ENCODE results near the gene PDE6G. TPM values are rescaled to one million over a fixed set of nuclear protein-coding genes. Genes with fewer than 3 reads are reported as not detected.

The PDE6G gene
- total and polyA plus RNA-seq, 2 of the 13 experiments (the other 11 are each of a cell fraction or from before 2014, with no cell fraction given), result 1.4 to 6.7 TPM

DNA sequence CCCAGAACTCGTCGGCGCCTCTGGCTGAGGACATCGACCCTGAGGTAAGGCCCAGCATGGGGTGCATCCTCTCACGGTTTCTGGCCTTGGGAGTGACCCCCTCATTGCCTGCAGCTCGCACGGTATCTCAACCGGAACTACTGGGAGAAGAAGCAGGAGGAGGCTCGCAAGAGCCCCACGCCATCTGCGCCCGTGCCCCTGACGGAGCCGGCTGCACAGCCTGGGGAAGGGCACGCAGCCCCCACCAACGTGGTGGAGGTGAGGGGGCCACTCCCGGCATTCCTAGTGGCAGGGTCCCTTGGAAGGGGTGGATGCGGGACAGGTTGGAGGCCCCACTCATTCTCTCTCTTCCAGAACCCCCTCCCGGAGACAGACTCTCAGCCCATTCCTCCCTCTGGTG, 38.5 kb upstream of the PDE6G start:
- 97% methylated on average over 14 of the region's 19 CpGs for WGBS (ENCODE audit: low lambda C conversion rate)
- Histone ChIP-seq H3K27me3 (ENCODE audit: control insufficient read depth in 1 of 2, insufficient read depth in 2 of 2, low read length in 2 of 2) (no peaks in the 10 kb centered on the region; a peak in 1 of 5 replicates), H3K27ac (ENCODE audit: extremely low read length, insufficient read depth, low read length) (no peak overlapping the region), H3K9ac (ENCODE audit: insufficient read depth, low read depth, low read length) (no peak overlapping the region), H3K36me3 (replicated peaks in 1 of 2; ENCODE audit: control insufficient read depth in 1 of 2, insufficient read depth in 2 of 2, low read length in 2 of 2) (peaks cover 62 to 82% of the 10 kb centered on the region in 2 experiments), H3K4me1 (ENCODE audit: insufficient read depth, low read length) (no peaks in the 10 kb centered on the region), H4K20me1 (ENCODE audit: insufficient read depth, low read length) (no peaks in the 10 kb centered on the region; the same call in 1 of the 2 replicates), H3K79me2 (ENCODE audit: insufficient read depth, low read length) (peaks cover 8% of the 10 kb centered on the region), H3K4me3 (replicated peaks in 1 of 3; ENCODE audit: insufficient read depth in 1 of 3, low read depth in 2 of 3, low read length in 3 of 3) (no peak overlapping the region), H3K4me2 (ENCODE audit: low read depth, low read length) (no peak overlapping the region), H3K9me3 (ENCODE audit: low read length) (no peaks in the 10 kb centered on the region), H2AFZ (ENCODE audit: low read length) (no peak overlapping the region)
- ATAC-seq (no peak), FAIRE-seq (no peak), DNase-seq (ENCODE audit: low spot score) (no peak)
- in situ Hi-C loops (cut with HindIII; ENCODE audit: extremely low pct_ligation_motif_present, low pct_unique_long_range_greater_than_20kb) (no loop called here), intact Hi-C loops (cut with micrococcal nuclease; ENCODE audit: unreplicated experiment) (no loop called here)
- ChIA-PET CTCF (ENCODE audit: low intra/inter-chr PET ratio, low total read pairs) (no interaction called here), POLR2A (interaction anchor here (2.1 kb wide), 1 partner anchor 8 kb away, joined by 5 read pairs; the partner anchor contains the start of gene MRPL12)
- BruUV-seq (replicated peaks), result no TSS peak
- TF ChIP-seq ZBTB7A (CRISPR knock-in tag; IDR thresholded peaks at IDR 0.05), result no peak
- TF ChIP-seq RBFOX2 (IDR thresholded peaks at IDR 0.05; ENCODE audit: low read depth, low read length), result peak; percentile 30; the same call in 1 of the 2 replicates
- TF ChIP-seq, protein P1, sequence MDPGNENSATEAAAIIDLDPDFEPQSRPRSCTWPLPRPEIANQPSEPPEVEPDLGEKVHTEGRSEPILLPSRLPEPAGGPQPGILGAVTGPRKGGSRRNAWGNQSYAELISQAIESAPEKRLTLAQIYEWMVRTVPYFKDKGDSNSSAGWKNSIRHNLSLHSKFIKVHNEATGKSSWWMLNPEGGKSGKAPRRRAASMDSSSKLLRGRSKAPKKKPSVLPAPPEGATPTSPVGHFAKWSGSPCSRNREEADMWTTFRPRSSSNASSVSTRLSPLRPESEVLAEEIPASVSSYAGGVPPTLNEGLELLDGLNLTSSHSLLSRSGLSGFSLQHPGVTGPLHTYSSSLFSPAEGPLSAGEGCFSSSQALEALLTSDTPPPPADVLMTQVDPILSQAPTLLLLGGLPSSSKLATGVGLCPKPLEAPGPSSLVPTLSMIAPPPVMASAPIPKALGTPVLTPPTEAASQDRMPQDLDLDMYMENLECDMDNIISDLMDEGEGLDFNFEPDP (CRISPR knock-in tag; conservative IDR thresholded peaks at IDR 0.05), result no peak

DNA sequence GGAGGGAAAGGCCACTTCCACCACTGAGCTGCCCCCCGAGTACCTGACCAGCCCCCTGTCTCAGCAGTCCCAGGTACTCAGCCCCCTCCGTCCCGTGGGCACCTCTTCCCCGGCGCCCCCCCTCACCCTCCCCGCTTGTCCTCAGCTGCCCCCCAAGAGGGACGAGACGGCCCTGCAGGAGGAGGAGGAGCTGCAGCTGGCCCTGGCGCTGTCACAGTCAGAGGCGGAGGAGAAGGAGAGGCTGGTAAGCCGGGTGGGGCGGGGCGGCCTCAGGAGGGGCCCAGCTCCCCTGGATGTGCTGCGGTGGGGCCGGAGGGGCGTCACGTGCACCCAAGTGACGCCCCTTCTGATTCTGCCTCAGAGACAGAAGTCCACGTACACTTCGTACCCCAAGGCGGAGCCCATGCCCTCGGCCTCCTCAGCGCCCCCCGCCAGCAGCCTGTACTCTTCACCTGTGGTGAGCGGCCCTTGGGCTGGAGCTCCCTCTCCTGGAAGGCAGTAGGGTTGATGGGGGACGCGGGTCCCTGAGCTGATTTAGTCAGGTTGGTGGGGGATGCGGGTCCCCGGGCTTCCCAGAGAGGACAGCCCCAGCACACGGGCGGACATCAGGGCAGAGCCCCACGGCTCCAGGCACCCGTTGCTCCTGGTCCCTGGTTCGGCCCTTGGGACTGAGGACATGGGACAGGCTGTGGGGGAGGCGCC, 37.3 kb upstream of the PDE6G start:
- POLR2A ChIA-PET, result interaction anchor here (0.9 to 2.1 kb wide), 5 partner anchors 9 to 28 kb away, joined by 3 to 8 read pairs (median 5); partner anchors contain the start of genes ARL16, HGS and MRPL12
- ATAC-seq, result peak; percentile 31
- TF ChIP-seq EEA1 (CRISPR knock-in tag; IDR thresholded peaks at IDR 0.05; ENCODE audit: borderline replicate concordance), result no peak
- TF ChIP-seq ZNF790 (CRISPR knock-in tag; IDR thresholded peaks at IDR 0.05; ENCODE audit: borderline replicate concordance), result no peak
- no peak for TF ChIP-seq ZNF878 (CRISPR knock-in tag; IDR thresholded peaks at IDR 0.05)
- TF ChIP-seq PCBP1 (IDR thresholded peaks at IDR 0.05; ENCODE audit: borderline replicate concordance, low read depth, low read length), result 0 out of 2 replicates have a peak, but pooled peaks have one; percentile 35
- TF ChIP-seq PHB2 (IDR thresholded peaks at IDR 0.05; ENCODE audit: partially characterized antibody), result no peak

More for the DNA sequence above, 37.3 kb upstream of the PDE6G start:
- no peak for DNase-seq (ENCODE audit: low spot score)
- Histone ChIP-seq H3K36me3 (replicated peaks in 1 of 2; ENCODE audit: control insufficient read depth in 1 of 2, insufficient read depth in 2 of 2, low read length in 2 of 2) (peaks cover 71 to 92% of the 10 kb centered on the region in 2 experiments), H3K27ac (ENCODE audit: extremely low read length, insufficient read depth, low read length) (no peak overlapping the region), H3K4me1 (ENCODE audit: insufficient read depth, low read length) (no peaks in the 10 kb centered on the region), H3K79me2 (ENCODE audit: insufficient read depth, low read length) (peaks cover 5% of the 10 kb centered on the region), H4K20me1 (ENCODE audit: insufficient read depth, low read length) (no peaks in the 10 kb centered on the region; the same call in 1 of the 2 replicates), H3K4me2 (ENCODE audit: low read depth, low read length) (no peak overlapping the region), H3K9ac (ENCODE audit: insufficient read depth, low read depth, low read length) (no peak overlapping the region), H3K9me3 (ENCODE audit: low read length) (no peaks in the 10 kb centered on the region), H3K4me3 (replicated peaks in 1 of 3; ENCODE audit: insufficient read depth in 1 of 3, low read depth in 2 of 3, low read length in 3 of 3) (no peak overlapping the region), H3K27me3 (ENCODE audit: control insufficient read depth in 1 of 2, insufficient read depth in 2 of 2, low read length in 2 of 2) (no peaks in the 10 kb centered on the region; a peak in 1 of 5 replicates), H2AFZ (ENCODE audit: low read length) (no peak overlapping the region)
- in situ Hi-C loops (cut with HindIII; ENCODE audit: extremely low pct_ligation_motif_present, low pct_unique_long_range_greater_than_20kb), result no loop called here
- no TSS peak for BruUV-seq (replicated peaks)
- CTCF ChIA-PET (ENCODE audit: low intra/inter-chr PET ratio, low total read pairs), result no interaction called here
- 95% methylated on average over 32 of the region's 35 CpGs for WGBS (ENCODE audit: low lambda C conversion rate)
- no peak for FAIRE-seq
- intact Hi-C loops (cut with micrococcal nuclease; ENCODE audit: unreplicated experiment), result no loop called here
